Measurements from ENCODE around the gene TMEM151A.

DNA sequence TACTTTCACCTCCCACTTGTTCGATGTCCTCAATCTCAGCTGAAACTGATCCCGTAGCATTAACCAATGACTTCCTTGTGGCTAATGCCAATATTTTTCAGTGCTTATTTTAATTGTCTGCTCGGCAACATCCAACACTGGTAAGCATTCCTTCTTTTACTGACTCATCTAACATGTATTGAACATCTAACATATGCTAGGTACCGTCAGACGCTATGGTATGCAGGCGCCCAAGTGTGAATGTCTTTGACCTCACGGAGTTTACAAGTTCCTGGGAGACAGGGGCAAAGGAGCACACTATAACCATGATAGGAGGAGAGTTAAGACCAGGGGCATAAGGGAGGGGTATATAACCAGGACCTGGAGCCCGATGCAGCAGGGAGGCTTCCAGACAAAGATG is 51.5 kb downstream of the TMEM151A start:
- TF ChIP-seq, protein P1, sequence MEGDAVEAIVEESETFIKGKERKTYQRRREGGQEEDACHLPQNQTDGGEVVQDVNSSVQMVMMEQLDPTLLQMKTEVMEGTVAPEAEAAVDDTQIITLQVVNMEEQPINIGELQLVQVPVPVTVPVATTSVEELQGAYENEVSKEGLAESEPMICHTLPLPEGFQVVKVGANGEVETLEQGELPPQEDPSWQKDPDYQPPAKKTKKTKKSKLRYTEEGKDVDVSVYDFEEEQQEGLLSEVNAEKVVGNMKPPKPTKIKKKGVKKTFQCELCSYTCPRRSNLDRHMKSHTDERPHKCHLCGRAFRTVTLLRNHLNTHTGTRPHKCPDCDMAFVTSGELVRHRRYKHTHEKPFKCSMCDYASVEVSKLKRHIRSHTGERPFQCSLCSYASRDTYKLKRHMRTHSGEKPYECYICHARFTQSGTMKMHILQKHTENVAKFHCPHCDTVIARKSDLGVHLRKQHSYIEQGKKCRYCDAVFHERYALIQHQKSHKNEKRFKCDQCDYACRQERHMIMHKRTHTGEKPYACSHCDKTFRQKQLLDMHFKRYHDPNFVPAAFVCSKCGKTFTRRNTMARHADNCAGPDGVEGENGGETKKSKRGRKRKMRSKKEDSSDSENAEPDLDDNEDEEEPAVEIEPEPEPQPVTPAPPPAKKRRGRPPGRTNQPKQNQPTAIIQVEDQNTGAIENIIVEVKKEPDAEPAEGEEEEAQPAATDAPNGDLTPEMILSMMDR (IDR thresholded peaks at IDR 0.05) = no peak
- TF ChIP-seq POLR2A (IDR thresholded peaks at IDR 0.05) (no peak), EP300 (IDR thresholded peaks at IDR 0.05) (no peak)
